ENCODE data around the gene LGALS3BP.
"Not testable (repeated sequence)": the region's sequence is repeated elsewhere in the genome, so short reads cannot be mapped to it uniquely, and the experiment has no call there.

DNA sequence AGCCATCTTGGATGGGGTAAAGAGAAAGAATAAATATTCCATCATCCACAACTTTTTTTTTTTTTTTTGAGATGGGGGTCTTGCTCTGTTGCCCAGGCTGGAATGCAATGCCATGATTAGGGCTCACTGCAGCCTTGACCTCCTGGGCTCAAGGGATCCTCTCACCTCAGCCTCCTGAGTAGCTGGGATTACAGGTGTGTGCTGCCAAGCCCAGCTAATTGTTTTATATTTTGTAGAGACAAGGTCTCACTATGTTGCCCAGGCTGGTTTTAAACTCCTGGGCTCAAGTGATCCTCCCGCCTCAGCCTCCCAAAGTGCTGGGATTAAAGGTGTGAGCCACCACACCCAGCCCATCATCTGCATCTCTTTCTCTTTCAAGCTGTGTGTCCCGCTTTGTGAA lies 42.2 kb upstream of the LGALS3BP start:
- TF ChIP-seq, protein P1, sequence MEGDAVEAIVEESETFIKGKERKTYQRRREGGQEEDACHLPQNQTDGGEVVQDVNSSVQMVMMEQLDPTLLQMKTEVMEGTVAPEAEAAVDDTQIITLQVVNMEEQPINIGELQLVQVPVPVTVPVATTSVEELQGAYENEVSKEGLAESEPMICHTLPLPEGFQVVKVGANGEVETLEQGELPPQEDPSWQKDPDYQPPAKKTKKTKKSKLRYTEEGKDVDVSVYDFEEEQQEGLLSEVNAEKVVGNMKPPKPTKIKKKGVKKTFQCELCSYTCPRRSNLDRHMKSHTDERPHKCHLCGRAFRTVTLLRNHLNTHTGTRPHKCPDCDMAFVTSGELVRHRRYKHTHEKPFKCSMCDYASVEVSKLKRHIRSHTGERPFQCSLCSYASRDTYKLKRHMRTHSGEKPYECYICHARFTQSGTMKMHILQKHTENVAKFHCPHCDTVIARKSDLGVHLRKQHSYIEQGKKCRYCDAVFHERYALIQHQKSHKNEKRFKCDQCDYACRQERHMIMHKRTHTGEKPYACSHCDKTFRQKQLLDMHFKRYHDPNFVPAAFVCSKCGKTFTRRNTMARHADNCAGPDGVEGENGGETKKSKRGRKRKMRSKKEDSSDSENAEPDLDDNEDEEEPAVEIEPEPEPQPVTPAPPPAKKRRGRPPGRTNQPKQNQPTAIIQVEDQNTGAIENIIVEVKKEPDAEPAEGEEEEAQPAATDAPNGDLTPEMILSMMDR (conservative IDR thresholded peaks at IDR 0.05; ENCODE audit: low read length), result not testable (repeated sequence)
- not testable (repeated sequence) for TF ChIP-seq EZH2phosphoT487 (IDR thresholded peaks at IDR 0.05; ENCODE audit: borderline replicate concordance, low read depth, low read length)

Measured in OCI-LY7 (cell line).